ENCODE data around the gene WDFY2.
A peak's percentile ranks its signal among the peaks of the same experiment; 100 is the strongest.

WDFY2 gene

GRCh38 chr13:51697181-51697580 is 112.9 kb downstream of the WDFY2 start:
- DNase-seq: no peak
- Histone ChIP-seq H4K8ac (ENCODE audit: low read depth, low read length) (no peak overlapping the region), H3K4me3 (ENCODE audit: low read depth, low read length) (no peak overlapping the region), H2BK120ac (ENCODE audit: insufficient read depth, low read length, poor library complexity) (peak overlapping the region; percentile 51), H3K79me1 (ENCODE audit: low read length) (no peaks in the 10 kb centered on the region), H3K23ac (ENCODE audit: low read length) (no peak overlapping the region), H3K27ac (ENCODE audit: low read depth, low read length) (no peak overlapping the region), H2AK5ac (ENCODE audit: low read length) (no peak overlapping the region), H3K14ac (ENCODE audit: low read length) (no peak overlapping the region), H3K9ac (ENCODE audit: low read length) (no peak overlapping the region), H4K12ac (ENCODE audit: low read depth, low read length) (no peak overlapping the region), H2AFZ (ENCODE audit: insufficient read depth, low read length, poor library complexity) (no peak overlapping the region), H3K27me3 (ENCODE audit: insufficient read depth, low read length) (no peaks in the 10 kb centered on the region), H2BK12ac (ENCODE audit: low read length) (no peak overlapping the region), H3K18ac (ENCODE audit: low read length) (no peak overlapping the region), H3K9me3 (ENCODE audit: insufficient read depth, low read depth, low read length) (no peaks in the 10 kb centered on the region), H4K91ac (ENCODE audit: low read depth, low read length) (no peak overlapping the region), H3K4ac (ENCODE audit: low read depth, low read length) (no peak overlapping the region), H2BK5ac (ENCODE audit: low read depth, low read length, poor library complexity) (no peak overlapping the region), H3K4me1 (ENCODE audit: control insufficient read depth in 1 of 2, insufficient read depth in 2 of 2, low read length in 2 of 2) (no peaks in the 10 kb centered on the region), H3K79me2 (ENCODE audit: control insufficient read depth, insufficient read depth, low read length, poor library complexity) (no peaks in the 10 kb centered on the region), H3K36me3 (ENCODE audit: control insufficient read depth in 1 of 2, insufficient read depth in 2 of 2, low read length in 2 of 2) (peaks cover 0 to 2% of the 10 kb centered on the region in 2 experiments), H3K4me2 (ENCODE audit: low read length) (no peak overlapping the region)
- WGBS (ENCODE audit: extremely low coverage, insufficient coverage, insufficient read length): no CpG with 5 or more reads among the region's 4 CpGs

GRCh38 chr13:51697855-51698254 is 113.6 kb downstream of the WDFY2 start:
- no peaks in the 10 kb centered on the region for H3K79me1 ChIP-seq (ENCODE audit: low read length)
- no peak overlapping the region for H3K9ac ChIP-seq (ENCODE audit: low read length)
- H4K8ac ChIP-seq (ENCODE audit: low read depth, low read length): no peak overlapping the region
- no peak overlapping the region for H2BK12ac ChIP-seq (ENCODE audit: low read length)
- no peak for DNase-seq
- no peaks in the 10 kb centered on the region for H3K27me3 ChIP-seq (ENCODE audit: insufficient read depth, low read length)
- H4K12ac ChIP-seq (ENCODE audit: low read depth, low read length): no peak overlapping the region
- H3K4me3 ChIP-seq (ENCODE audit: low read depth, low read length): no peak overlapping the region
- no peak overlapping the region for H2BK5ac ChIP-seq (ENCODE audit: low read depth, low read length, poor library complexity)
- H2BK120ac ChIP-seq (ENCODE audit: insufficient read depth, low read length, poor library complexity): no peak overlapping the region
- H3K4me2 ChIP-seq (ENCODE audit: low read length): no peak overlapping the region
- no peak overlapping the region for H4K91ac ChIP-seq (ENCODE audit: low read depth, low read length)
- peaks cover 0 to 2% of the 10 kb centered on the region in 2 experiments for H3K36me3 ChIP-seq (ENCODE audit: control insufficient read depth in 1 of 2, insufficient read depth in 2 of 2, low read length in 2 of 2)
- no peaks in the 10 kb centered on the region for H3K9me3 ChIP-seq (ENCODE audit: insufficient read depth, low read depth, low read length)
- no peaks in the 10 kb centered on the region for H3K4me1 ChIP-seq (ENCODE audit: control insufficient read depth in 1 of 2, insufficient read depth in 2 of 2, low read length in 2 of 2)
- no peak overlapping the region for H2AK5ac ChIP-seq (ENCODE audit: low read length)
- H3K14ac ChIP-seq (ENCODE audit: low read length): no peak overlapping the region
- no peak overlapping the region for H3K18ac ChIP-seq (ENCODE audit: low read length)
- no peak overlapping the region for H3K23ac ChIP-seq (ENCODE audit: low read length)
- no peak overlapping the region for H3K27ac ChIP-seq (ENCODE audit: low read depth, low read length)
- no peaks in the 10 kb centered on the region for H3K79me2 ChIP-seq (ENCODE audit: control insufficient read depth, insufficient read depth, low read length, poor library complexity)
- no CpG with 5 or more reads among the region's 2 CpGs for WGBS (ENCODE audit: extremely low coverage, insufficient coverage, insufficient read length)
- no peak overlapping the region for H3K4ac ChIP-seq (ENCODE audit: low read depth, low read length)
- no peak overlapping the region for H2AFZ ChIP-seq (ENCODE audit: insufficient read depth, low read length, poor library complexity)

- Histone ChIP-seq H2AK5ac (ENCODE audit: low read length) (no peak overlapping the region), H3K9me3 (ENCODE audit: insufficient read depth, low read depth, low read length) (no peaks in the 10 kb centered on the region), H2BK120ac (ENCODE audit: insufficient read depth, low read length, poor library complexity) (no peak overlapping the region), H3K4me3 (ENCODE audit: low read depth, low read length) (no peak overlapping the region), H3K27me3 (ENCODE audit: insufficient read depth, low read length) (no peaks in the 10 kb centered on the region), H3K36me3 (ENCODE audit: control insufficient read depth in 1 of 2, insufficient read depth in 2 of 2, low read length in 2 of 2) (peaks cover 0 to 2% of the 10 kb centered on the region in 2 experiments), H3K18ac (ENCODE audit: low read length) (no peak overlapping the region), H3K4me1 (ENCODE audit: control insufficient read depth in 1 of 2, insufficient read depth in 2 of 2, low read length in 2 of 2) (no peaks in the 10 kb centered on the region), H2BK5ac (ENCODE audit: low read depth, low read length, poor library complexity) (no peak overlapping the region), H3K23ac (ENCODE audit: low read length) (no peak overlapping the region), H3K14ac (ENCODE audit: low read length) (no peak overlapping the region), H4K91ac (ENCODE audit: low read depth, low read length) (no peak overlapping the region), H2BK12ac (ENCODE audit: low read length) (no peak overlapping the region), H3K9ac (ENCODE audit: low read length) (no peak overlapping the region), H3K79me1 (ENCODE audit: low read length) (no peaks in the 10 kb centered on the region), H2AFZ (ENCODE audit: insufficient read depth, low read length, poor library complexity) (no peak overlapping the region), H3K79me2 (ENCODE audit: control insufficient read depth, insufficient read depth, low read length, poor library complexity) (no peaks in the 10 kb centered on the region), H3K4ac (ENCODE audit: low read depth, low read length) (no peak overlapping the region), H4K8ac (ENCODE audit: low read depth, low read length) (no peak overlapping the region), H3K4me2 (ENCODE audit: low read length) (no peak overlapping the region), H4K12ac (ENCODE audit: low read depth, low read length) (no peak overlapping the region), H3K27ac (ENCODE audit: low read depth, low read length) (no peak overlapping the region)
- no peak for DNase-seq
- WGBS (ENCODE audit: extremely low coverage, insufficient coverage, insufficient read length): no CpG with 5 or more reads among the region's 3 CpGs
These were observed 114.1 kb downstream of the WDFY2 start for GRCh38 chr13:51698352-51698751.

- Histone ChIP-seq H3K4ac (ENCODE audit: low read depth, low read length) (no peak overlapping the region), H3K9me3 (ENCODE audit: insufficient read depth, low read depth, low read length) (no peaks in the 10 kb centered on the region), H3K79me1 (ENCODE audit: low read length) (no peaks in the 10 kb centered on the region), H3K36me3 (ENCODE audit: control insufficient read depth in 1 of 2, insufficient read depth in 2 of 2, low read length in 2 of 2) (peaks cover 0 to 4% of the 10 kb centered on the region in 2 experiments), H4K12ac (ENCODE audit: low read depth, low read length) (no peak overlapping the region), H2BK120ac (ENCODE audit: insufficient read depth, low read length, poor library complexity) (no peak overlapping the region), H4K91ac (ENCODE audit: low read depth, low read length) (no peak overlapping the region), H3K23ac (ENCODE audit: low read length) (no peak overlapping the region), H2BK12ac (ENCODE audit: low read length) (no peak overlapping the region), H3K14ac (ENCODE audit: low read length) (no peak overlapping the region), H3K18ac (ENCODE audit: low read length) (no peak overlapping the region), H2AFZ (ENCODE audit: insufficient read depth, low read length, poor library complexity) (no peak overlapping the region), H2AK5ac (ENCODE audit: low read length) (no peak overlapping the region), H3K27me3 (ENCODE audit: insufficient read depth, low read length) (no peaks in the 10 kb centered on the region), H3K4me2 (ENCODE audit: low read length) (no peak overlapping the region), H2BK5ac (ENCODE audit: low read depth, low read length, poor library complexity) (peak overlapping the region; percentile 31), H4K8ac (ENCODE audit: low read depth, low read length) (no peak overlapping the region), H3K4me3 (ENCODE audit: low read depth, low read length) (no peak overlapping the region), H3K9ac (ENCODE audit: low read length) (no peak overlapping the region), H3K79me2 (ENCODE audit: control insufficient read depth, insufficient read depth, low read length, poor library complexity) (no peaks in the 10 kb centered on the region), H3K4me1 (ENCODE audit: control insufficient read depth in 1 of 2, insufficient read depth in 2 of 2, low read length in 2 of 2) (no peaks in the 10 kb centered on the region), H3K27ac (ENCODE audit: low read depth, low read length) (no peak overlapping the region)
- WGBS (ENCODE audit: extremely low coverage, insufficient coverage, insufficient read length): no CpG with 5 or more reads among the region's 3 CpGs
- no peak for DNase-seq
These were observed 120.4 kb downstream of the WDFY2 start for GRCh38 chr13:51704399-51705313.

All from trophoblast cell (in vitro differentiated cells and primary cell).